Stimulated activated naive CD4-positive, alpha-beta T cell (primary cell): ENCODE measurements around the gene SERPINB13.

Experiments used
- DNase-seq, 6 experiments: peaks; one replicate each; lab custom pipeline; 2025; lab: John Stamatoyannopoulos, UW

Gene SERPINB13

DNA sequence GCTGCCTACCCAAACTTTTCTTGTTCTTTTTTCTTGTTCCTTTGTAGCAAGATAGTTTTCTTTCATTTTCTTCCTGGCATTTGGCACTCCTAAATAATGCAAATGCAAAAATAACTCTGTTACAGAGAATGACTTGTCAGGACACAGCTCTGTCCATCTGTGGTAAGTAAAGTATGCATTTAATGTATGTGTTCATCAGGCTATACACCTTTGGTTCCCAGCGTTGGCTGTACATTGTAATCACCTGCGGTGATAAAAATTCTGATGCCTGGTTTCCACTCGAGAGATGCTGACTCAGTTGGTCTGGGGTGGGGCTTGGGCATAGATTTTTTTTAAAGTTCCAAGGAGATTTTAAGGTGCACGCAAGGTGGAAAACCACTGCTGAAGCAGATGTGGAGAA is at the start of gene SERPINB13:
Gene SERPINB13 (plus strand): TSS at position 378 of the 400 bp plus-strand sequence. CDS start 1,325 bp downstream, outside the sequence.
- DNase-seq = no peak

DNA sequence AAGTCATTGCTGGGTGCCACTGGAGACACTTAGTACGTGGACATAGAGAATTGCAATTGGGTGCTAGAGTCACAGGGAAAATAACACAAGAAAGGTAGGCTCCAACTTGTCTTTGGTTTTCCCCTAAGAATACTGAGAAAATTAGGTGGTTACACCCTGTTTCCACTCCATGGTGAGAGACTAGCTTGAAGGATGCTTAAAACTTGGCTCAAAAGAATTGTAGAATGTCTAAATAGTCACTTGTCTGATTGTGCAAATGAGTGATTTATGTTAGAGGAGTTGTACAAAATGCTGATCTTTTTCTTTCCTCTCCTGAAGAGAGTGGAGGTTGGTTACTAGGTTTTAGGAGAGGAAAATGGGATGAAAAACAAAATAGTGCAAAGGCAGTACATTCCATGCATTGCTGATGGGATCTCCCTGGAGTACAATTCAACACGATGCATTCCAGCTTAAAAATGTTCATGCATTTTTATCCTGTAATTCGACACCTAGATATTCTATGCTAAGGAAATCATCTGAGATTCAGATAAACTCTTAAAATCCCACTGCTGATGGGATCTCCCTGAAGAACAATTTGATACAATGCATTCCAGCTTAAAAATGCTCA is 47.1 kb upstream of the SERPINB13 start:
- no peak for DNase-seq

DNA sequence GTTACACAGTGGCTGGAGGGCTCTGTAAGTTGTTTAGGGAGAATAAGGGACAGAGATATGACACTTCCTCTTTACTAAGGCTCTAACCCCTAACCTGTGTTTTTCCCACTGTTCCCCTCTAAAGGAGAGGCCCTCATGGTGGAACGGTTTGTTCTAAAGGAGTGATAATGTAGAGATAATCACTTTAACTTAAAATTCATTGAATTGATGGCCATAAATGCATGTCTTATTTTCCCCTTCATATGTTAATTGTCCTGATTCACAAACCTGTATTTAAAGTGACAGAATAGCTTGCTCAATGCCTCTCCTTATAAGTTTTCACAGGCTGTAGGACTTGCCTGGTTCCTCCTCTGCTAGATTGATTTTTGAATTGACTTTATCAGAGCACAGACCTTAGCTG is 45.1 kb upstream of the SERPINB13 start, which contains the start of gene SERPINB12:
Gene SERPINB12 (plus strand): TSS at position 301 of the 400 bp plus-strand sequence. CDS start 13,791 bp downstream, outside the sequence.
- no peak for DNase-seq

GRCh38 chr18:63544017-63544416 is 43.1 kb upstream of the SERPINB13 start:
- no peak for DNase-seq

DNA sequence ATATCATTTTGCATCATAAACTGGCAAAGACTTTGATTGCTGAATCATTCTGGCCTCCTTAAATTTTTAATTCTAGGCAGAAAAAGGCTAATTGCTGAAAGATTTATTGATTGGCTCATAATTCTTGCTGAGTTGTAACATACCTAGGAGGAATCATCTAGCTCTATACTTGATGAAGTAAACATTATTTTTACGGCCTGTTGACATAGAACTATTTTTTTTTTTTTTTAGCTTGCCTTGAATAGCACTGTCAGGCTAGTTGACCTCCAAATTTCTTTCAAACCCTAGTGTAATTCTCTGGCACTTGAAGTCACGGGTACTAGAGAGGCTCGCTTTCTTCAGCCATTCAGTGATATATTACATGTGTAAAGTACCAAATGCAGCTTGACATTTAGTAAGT is 42.1 kb upstream of the SERPINB13 start:
- DNase-seq = no peak

GRCh38 chr18:63550068-63550467 is 37.1 kb upstream of the SERPINB13 start:
- DNase-seq = no peak

DNA sequence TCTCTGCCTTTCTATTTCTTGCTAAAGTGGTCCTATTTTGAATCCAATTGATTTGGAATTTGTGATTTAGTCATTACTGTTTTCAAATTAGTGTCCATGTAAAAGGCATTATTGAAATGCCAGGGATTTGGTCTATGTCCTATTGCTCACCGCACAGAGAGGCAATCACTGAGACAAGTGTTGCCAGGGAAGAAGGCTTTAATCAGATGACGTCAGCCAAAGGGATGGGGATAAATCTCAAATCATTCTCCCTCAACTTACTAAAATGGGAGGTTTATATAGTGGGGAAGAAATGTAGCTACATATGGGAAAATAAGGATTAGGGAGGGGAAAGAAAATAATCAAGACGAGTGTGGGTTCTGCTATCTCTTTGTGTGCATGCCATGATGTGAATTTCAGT is 35.4 kb upstream of the SERPINB13 start:
- no peak for DNase-seq

- no peak for DNase-seq
Measured at GRCh38 chr18:63552581-63552980, 34.6 kb upstream of the SERPINB13 start.

GRCh38 chr18:63553081-63553480 is 34.1 kb upstream of the SERPINB13 start:
- no peak for DNase-seq

GRCh38 chr18:63559567-63560491 is 27.3 kb upstream of the SERPINB13 start:
- DNase-seq = no peak

DNA sequence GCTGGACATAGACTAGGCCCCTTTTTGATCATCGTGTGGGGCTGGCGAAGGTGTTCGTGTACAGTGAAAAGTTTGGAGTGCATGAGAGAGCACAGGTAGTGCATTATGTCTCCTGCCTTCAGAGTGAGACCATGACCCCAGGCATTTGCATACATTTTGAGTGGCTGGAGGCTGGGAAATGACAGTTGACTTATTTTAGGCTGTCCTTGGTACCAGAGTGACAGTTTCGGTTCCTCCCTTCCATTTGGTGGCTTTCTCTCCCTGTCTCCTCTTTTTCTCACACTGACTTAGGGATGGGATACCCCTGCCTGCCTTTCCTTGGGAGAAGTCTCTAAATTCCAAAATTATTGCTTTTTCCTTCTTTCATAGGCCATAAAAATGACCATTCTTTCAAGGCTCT is 24.9 kb upstream of the SERPINB13 start:
- DNase-seq = no peak

- DNase-seq = no peak
Measured at GRCh38 chr18:63564021-63564420, 23.1 kb upstream of the SERPINB13 start.

- DNase-seq = no peak
Measured at GRCh38 chr18:63564561-63564960, 22.6 kb upstream of the SERPINB13 start.

DNA sequence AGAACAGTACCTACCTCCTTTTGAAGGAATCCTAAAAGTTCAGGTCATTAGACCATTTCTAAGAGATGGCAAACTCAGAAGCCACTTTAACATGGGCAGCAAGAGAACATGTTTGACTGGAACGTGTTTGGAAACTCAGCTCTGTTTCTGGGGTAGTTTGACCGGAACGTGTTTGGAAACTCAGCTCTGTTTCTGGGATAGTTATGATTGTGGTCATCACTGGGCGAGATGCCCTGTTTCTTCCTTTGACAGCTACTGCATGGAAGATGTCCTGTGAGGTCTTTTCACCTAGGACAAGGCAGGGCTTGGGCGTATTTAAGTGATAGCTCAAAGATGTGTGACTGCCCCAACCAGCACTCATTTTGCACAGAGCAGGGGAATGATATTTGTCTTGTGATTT is 19.9 kb upstream of the SERPINB13 start:
- DNase-seq = no peak

- no peak for DNase-seq
Measured at GRCh38 chr18:63567825-63568224, 19.3 kb upstream of the SERPINB13 start.

DNA sequence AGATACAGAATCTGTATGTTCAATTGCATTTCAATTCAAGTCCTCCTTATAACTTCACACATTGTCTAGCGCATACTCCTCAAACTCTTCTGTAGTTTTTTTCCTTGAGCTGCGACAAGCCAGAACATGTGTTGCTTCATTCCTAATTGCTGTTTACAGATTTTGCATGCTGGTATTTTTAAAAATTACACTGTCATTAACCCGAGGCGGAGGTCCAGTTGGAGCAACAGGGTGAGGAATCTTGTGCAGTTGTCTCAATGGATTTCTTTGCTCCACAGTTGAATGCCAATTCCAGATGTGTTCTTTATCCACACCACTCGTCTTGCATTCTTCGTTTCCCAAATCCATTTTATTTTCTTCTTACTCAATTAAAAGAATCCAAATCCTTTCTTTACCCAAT is 16.4 kb upstream of the SERPINB13 start:
- no peak for DNase-seq

DNA sequence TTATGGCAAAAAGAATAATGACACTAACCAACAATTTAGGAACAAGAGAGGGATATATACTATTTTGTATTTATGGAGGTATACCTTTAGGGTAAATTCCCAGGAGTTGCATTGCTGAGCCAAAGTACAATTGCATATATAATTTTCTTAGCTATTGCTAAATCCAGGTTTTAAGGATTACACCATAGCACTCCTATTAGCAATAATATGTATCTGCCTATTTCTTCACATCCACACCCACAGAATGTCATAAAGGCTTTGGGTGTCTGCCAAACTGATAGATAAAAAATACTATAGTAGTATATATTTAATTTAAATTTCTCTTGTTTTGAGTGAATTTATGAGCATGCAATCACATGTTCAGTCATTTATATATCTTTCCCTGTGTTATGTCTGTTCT is 11.5 kb upstream of the SERPINB13 start:
- DNase-seq = no peak

DNA sequence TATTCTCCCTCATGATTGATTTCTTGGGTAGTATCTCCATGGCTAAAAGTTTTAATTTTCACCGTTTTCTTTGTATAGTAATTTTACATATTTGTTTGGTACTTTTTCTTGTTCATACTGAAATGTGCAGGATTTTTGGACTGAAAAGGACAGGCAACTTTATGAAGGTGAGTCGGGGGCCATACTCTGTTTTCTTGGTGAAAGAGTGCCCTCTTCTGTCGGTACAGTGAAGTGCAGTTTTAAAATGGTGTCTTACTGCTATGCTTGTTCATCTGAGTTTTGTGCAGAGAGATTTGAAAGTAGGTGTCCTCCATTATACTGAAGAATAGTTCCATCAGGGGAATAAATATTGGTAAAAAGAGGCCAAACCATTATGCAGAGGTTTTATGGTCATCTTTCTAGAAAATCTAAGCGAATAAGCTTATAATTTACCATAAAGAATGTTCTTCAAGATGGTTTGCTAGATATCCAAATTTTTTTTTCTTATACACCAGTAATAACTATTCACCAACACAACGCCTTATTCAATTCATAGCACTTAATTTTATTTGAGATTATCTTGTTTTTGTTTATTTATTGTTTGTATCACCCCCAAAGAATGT is 8.7 kb upstream of the SERPINB13 start:
- DNase-seq = no peak

- no peak for DNase-seq
Measured at GRCh38 chr18:63579616-63580015, 7.5 kb upstream of the SERPINB13 start.

- no peak for DNase-seq
Measured at GRCh38 chr18:63585988-63586387, 1.2 kb upstream of the SERPINB13 start.

- DNase-seq = no peak
Measured at GRCh38 chr18:63586431-63586830, 712 bp upstream of the SERPINB13 start.

- DNase-seq = no peak
Measured at GRCh38 chr18:63588909-63589308, 1.8 kb downstream of the SERPINB13 start.

GRCh38 chr18:63590373-63590772 is 3.2 kb downstream of the SERPINB13 start:
- DNase-seq = no peak
